GM19455 (cell line): Measurements from ENCODE around the gene DLG2.

Experiments
- ATAC-seq: cut with Tn5 transposase; IDR thresholded peaks from one replicate; pipeline ENCODE4 v1.9.1; 2021; ENCODE audit not compliant: unreplicated experiment

DLG2 gene

GRCh38 chr11:83681031-83681781 is 1945.9 kb downstream of the DLG2 start:
- ATAC-seq, result peak; percentile 66

- no peak for ATAC-seq
Observed at GRCh38 chr11:83680321-83680720, 1946.8 kb downstream of the DLG2 start.

GRCh38 chr11:83678831-83679584 is 1948.1 kb downstream of the DLG2 start:
- no peak for ATAC-seq

GRCh38 chr11:83677730-83678129 is 1949.4 kb downstream of the DLG2 start:
- no peak for ATAC-seq

- no peak for ATAC-seq
Observed at GRCh38 chr11:83676056-83676601, 1951.0 kb downstream of the DLG2 start.

DNA sequence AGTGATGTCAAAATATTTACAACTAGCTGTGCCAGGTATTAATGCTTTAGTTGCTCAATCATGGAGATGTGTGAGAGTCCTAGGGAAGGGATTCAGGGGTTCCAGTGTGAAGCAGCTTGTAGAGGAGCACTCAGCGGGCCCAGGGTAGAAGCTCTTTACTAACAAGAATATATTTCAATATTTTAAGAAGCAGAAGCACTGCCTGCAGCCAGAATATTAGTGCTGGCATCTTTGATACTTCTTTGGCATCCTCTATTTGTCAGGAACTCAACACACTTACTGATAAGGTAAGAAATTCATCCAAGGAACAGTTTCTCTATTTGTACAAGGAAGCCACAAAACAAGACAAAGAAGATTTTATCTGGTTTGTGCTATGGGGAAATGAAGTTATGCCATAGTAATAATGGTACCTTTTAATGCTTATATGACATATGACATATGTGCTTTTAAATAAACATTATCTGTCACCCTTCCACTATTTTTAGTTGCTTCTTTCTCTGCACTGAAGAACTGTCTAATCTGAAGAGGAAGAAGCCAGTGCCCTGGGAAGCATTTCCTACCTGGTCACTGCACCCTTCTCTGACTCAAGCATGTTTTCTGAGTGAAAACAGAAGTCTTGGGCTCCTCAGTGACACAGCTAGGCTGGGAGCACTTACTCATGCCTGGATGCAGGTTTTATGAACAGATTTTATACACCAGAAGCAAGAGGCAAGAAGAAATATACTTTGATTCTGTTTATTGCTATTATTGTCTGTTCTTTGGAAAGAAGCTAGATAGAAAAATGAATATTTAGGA is 1952.8 kb downstream of the DLG2 start:
- no peak for ATAC-seq

DNA sequence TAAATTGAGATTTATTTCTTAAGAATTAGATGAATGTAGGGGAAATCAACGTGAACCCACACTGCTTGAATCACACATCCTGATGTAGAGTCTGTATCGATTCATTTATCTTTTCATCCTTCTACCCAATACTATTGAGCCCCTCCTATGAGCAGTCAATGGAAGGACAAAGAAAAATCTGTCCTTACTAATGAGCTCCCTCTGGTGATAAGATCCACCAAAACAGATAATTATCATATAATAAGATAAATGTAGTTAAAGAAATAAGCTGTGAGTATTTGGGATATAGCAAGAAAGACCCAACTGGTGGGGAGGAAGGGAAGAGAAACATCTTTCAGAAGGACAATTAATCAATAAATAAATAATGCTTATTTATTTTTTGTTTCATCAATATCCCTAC is 1955.9 kb downstream of the DLG2 start:
- ATAC-seq, result no peak

- no peak for ATAC-seq
Observed at GRCh38 chr11:83666149-83666548, 1961.0 kb downstream of the DLG2 start.

- no peak for ATAC-seq
Observed at GRCh38 chr11:83663988-83664387, 1963.2 kb downstream of the DLG2 start.

DNA sequence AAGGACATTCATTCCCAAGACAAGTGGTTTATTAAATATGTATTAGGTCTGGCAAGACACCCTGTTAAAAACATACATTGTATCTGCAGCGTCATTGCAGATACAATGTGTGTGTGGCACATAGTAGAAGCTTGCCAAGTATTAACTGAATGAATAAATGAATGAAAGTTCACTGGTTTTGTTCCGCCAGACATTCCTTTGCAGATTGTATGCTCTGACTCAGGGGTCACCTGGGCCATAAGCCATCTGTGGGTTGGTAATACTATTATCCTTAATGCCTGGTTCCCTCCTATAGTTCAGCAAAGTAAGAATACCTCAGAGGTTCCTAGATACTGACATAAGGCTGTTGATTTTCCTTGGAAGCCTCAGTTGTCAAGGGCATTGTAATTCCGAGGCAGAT is 1963.7 kb downstream of the DLG2 start:
- no peak for ATAC-seq

GRCh38 chr11:83662494-83662893 is 1964.7 kb downstream of the DLG2 start:
- ATAC-seq, result no peak

GRCh38 chr11:83661491-83662350 is 1965.4 kb downstream of the DLG2 start:
- ATAC-seq, result no peak

DNA sequence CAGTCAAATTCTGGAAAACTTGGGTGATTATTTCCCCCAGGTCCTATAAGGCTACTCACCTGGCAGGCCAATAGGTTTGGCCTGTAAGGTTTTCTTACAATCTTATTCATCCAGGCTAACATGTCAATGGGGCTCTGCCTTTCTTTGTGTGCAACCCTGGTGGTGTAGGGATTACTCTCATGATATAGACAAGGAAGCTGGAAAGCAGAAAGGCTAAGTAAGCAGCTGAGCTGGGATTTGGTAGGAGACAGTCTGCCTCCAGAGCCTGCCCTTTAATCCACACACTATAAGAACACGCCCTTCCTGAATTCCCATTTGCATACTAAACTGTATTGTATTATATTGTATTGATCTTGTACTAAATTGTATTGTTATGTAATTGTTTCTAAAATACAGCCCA is 1967.7 kb downstream of the DLG2 start:
- ATAC-seq, result no peak

GRCh38 chr11:83656796-83657330 is 1970.3 kb downstream of the DLG2 start:
- ATAC-seq, result no peak

DNA sequence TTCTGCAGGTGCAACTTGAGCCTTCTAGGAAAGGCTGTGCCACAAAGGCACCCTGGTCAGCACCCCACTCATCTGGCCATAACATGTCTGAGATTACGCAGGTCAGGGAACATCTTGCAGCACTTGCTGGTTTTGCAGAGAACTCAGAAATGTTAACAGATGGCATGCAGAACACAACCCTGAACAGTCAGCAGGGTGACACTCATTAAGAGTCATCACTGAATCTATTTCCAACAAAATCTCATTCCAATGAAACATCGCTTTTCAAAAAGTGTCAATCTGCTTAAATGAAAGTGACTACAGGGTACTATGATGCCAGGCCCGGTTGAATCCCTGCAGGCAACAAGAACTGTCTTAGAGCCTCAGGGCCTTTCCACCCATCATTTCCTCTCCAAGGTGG is 1971.2 kb downstream of the DLG2 start:
- no peak for ATAC-seq

- no peak for ATAC-seq
Observed at GRCh38 chr11:83649528-83649855, 1977.7 kb downstream of the DLG2 start.

GRCh38 chr11:83648610-83649527 is 1978.3 kb downstream of the DLG2 start:
- no peak for ATAC-seq

- no peak for ATAC-seq
Observed at GRCh38 chr11:83645561-83645960, 1981.6 kb downstream of the DLG2 start.

DNA sequence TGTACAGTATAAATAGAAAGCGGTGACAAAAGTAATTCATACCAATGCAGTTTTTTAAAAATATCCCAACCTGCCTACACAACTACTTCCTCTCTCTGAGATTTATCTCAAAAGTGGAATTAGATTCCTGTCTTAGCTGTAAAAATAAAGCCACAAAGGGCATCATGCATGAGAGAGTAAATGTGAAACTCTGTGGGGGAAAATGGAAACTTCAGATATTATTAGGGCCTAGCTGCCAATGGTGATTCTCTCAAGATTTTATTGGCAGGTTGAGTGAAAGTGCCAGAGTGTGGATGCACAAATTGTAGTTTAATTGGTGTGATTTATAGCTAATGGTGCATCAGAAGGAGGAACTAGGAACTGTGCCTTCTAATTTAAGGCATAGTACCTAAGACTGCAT is 1984.0 kb downstream of the DLG2 start:
- no peak for ATAC-seq
